ENCODE measurements around the gene TLL1. TPM values are rescaled to one million over a fixed set of nuclear protein-coding genes. Genes with fewer than 3 reads are reported as not detected.

Gene TLL1
- total RNA-seq, 1 donor from 2014 or later = 39.7 TPM

DNA sequence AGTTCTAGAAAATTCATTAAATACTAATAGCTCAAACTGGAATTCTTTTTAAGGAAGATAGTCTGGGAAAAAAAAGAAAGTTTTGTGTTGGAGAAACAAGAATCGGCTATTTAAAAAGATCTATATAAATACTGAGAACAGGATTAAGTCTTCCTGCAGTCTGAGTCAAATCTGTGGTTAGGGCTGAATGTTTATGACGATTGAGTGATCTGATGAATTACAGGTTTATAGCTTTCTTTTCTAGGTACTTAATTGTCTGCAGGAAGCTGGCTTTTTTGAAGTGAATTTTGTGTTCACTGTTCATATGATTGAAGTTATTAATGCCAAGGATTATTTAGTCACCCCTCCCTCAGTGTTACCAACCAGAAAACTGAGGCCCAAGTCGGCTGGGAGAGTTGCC, 42.2 kb downstream of the TLL1 start:
- Mint-ChIP-seq H3K9me3 (ENCODE audit: unreplicated experiment) (no peaks in the 10 kb centered on the region), H3K36me3 (ENCODE audit: unreplicated experiment) (peaks cover 9% of the 10 kb centered on the region), H3K27me3 (ENCODE audit: unreplicated experiment) (no peaks in the 10 kb centered on the region), H3K4me3 (ENCODE audit: unreplicated experiment) (no peak overlapping the region), H3K4me1 (ENCODE audit: unreplicated experiment) (peaks cover 25% of the 10 kb centered on the region), H3K27ac (ENCODE audit: unreplicated experiment) (no peak overlapping the region)
- TF ChIP-seq, protein P1, sequence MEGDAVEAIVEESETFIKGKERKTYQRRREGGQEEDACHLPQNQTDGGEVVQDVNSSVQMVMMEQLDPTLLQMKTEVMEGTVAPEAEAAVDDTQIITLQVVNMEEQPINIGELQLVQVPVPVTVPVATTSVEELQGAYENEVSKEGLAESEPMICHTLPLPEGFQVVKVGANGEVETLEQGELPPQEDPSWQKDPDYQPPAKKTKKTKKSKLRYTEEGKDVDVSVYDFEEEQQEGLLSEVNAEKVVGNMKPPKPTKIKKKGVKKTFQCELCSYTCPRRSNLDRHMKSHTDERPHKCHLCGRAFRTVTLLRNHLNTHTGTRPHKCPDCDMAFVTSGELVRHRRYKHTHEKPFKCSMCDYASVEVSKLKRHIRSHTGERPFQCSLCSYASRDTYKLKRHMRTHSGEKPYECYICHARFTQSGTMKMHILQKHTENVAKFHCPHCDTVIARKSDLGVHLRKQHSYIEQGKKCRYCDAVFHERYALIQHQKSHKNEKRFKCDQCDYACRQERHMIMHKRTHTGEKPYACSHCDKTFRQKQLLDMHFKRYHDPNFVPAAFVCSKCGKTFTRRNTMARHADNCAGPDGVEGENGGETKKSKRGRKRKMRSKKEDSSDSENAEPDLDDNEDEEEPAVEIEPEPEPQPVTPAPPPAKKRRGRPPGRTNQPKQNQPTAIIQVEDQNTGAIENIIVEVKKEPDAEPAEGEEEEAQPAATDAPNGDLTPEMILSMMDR (IDR thresholded peaks at IDR 0.05) = no peak
- no peak for DNase-seq (ENCODE audit: extremely low spot score, unreplicated experiment)

DNA sequence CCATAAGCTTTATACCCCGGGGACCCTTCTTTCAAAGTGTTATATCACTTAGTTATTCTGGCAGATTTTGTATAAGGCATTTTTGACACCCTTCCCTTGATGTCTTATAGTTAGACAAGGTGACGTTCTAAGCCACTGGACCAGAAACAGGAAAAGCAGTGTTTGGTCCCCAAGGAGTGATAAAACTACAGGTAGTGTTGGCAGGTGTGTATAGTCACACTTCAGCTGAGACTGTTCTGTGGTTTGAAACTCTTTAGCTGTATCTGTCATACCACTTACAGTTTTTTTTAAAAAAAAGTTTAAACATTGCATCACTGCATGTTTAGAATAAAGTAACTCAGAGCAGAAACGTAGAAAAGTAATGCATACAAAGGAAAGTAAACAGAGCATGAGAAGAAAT, 48.5 kb downstream of the TLL1 start:
- Mint-ChIP-seq H3K27ac (ENCODE audit: unreplicated experiment) (peak overlapping the region; percentile 63), H3K9me3 (ENCODE audit: unreplicated experiment) (no peaks in the 10 kb centered on the region), H3K27me3 (ENCODE audit: unreplicated experiment) (no peaks in the 10 kb centered on the region), H3K4me1 (ENCODE audit: unreplicated experiment) (peaks cover 18% of the 10 kb centered on the region), H3K4me3 (ENCODE audit: unreplicated experiment) (no peak overlapping the region), H3K36me3 (ENCODE audit: unreplicated experiment) (peaks cover 12% of the 10 kb centered on the region)
- DNase-seq (ENCODE audit: extremely low spot score, unreplicated experiment) = no peak
- TF ChIP-seq, protein P1 (IDR thresholded peaks at IDR 0.05) = no peak

DNA sequence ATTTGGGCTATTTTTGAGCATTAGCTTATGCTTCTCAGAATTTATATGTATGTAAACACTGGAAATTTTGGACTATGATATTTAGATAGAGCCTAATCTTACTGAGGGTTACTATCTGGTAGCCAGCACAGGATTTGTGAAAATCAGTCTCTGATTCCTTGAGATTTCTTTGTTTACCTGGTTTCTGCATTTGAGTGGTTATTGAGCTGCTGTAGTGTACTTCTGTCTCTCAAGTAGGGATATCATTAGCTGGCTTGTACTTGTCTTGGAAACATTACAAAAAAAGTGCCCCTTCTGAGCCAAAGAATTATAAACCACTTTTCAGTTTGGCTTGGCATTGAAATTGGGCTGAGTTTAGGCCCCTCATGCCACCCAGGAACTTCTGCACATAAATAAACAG, 49.7 kb downstream of the TLL1 start:
- no peak overlapping the region for H3K4me3 Mint-ChIP-seq (ENCODE audit: unreplicated experiment)
- H3K27me3 Mint-ChIP-seq (ENCODE audit: unreplicated experiment) = no peaks in the 10 kb centered on the region
- H3K36me3 Mint-ChIP-seq (ENCODE audit: unreplicated experiment) = peaks cover 12% of the 10 kb centered on the region
- peak overlapping the region; percentile 63 for H3K27ac Mint-ChIP-seq (ENCODE audit: unreplicated experiment)
- no peaks in the 10 kb centered on the region for H3K9me3 Mint-ChIP-seq (ENCODE audit: unreplicated experiment)
- TF ChIP-seq, protein P1 (IDR thresholded peaks at IDR 0.05) = no peak
- DNase-seq (ENCODE audit: extremely low spot score, unreplicated experiment) = no peak
- peaks cover 24% of the 10 kb centered on the region for H3K4me1 Mint-ChIP-seq (ENCODE audit: unreplicated experiment)

DNA sequence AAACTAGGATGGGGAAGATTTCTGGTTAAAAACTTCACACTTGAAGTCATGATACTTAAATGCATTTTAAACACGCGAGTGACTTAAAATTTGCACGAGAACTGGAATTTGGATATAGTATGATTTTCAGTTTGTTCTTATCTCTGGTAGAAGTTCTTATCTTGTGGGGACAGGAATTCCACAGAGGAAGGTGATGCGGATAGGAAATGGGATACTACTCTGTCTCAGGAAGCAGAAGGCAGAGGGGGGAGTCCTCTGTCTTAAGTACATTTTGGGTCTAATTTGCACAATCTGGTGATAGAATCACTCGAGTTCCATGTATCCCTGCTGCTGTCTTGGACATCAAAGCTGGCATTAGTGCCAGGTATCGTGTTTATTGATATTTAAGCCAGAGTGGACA, 53.3 kb downstream of the TLL1 start:
- TF ChIP-seq, protein P1 (IDR thresholded peaks at IDR 0.05) = no peak
- no peaks in the 10 kb centered on the region for H3K27me3 Mint-ChIP-seq (ENCODE audit: unreplicated experiment)
- DNase-seq (ENCODE audit: extremely low spot score, unreplicated experiment) = no peak
- no peak overlapping the region for H3K27ac Mint-ChIP-seq (ENCODE audit: unreplicated experiment)
- peaks cover 17% of the 10 kb centered on the region for H3K36me3 Mint-ChIP-seq (ENCODE audit: unreplicated experiment)
- no peaks in the 10 kb centered on the region for H3K9me3 Mint-ChIP-seq (ENCODE audit: unreplicated experiment)
- peaks cover 37% of the 10 kb centered on the region for H3K4me1 Mint-ChIP-seq (ENCODE audit: unreplicated experiment)
- no peak overlapping the region for H3K4me3 Mint-ChIP-seq (ENCODE audit: unreplicated experiment)

DNA sequence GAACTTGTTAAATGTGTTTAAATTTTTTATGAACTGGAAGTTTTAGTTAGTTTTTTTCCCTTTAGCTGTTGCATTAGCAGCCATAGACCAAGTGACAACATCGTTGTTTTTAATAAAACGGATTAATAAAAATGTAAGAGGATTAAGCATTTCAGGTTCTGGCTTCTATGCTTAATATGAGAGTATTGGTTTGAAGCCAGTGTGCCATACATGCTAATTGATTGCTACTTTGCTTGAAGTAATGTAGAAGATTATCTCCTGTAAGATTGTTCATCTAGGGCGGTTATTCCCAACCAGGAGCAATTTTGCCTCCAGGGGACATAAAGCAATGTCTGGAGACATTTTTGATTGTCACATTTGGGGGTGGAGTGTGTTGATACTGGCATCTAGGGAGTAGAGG, 54.3 kb downstream of the TLL1 start:
- DNase-seq (ENCODE audit: extremely low spot score, unreplicated experiment) = no peak
- Mint-ChIP-seq H3K4me3 (ENCODE audit: unreplicated experiment) (no peak overlapping the region), H3K36me3 (ENCODE audit: unreplicated experiment) (peaks cover 17% of the 10 kb centered on the region), H3K27me3 (ENCODE audit: unreplicated experiment) (no peaks in the 10 kb centered on the region), H3K27ac (ENCODE audit: unreplicated experiment) (peak overlapping the region; percentile 67), H3K4me1 (ENCODE audit: unreplicated experiment) (peaks cover 26% of the 10 kb centered on the region), H3K9me3 (ENCODE audit: unreplicated experiment) (no peaks in the 10 kb centered on the region)
- TF ChIP-seq, protein P1 (IDR thresholded peaks at IDR 0.05) = no peak

All from osteocyte (in vitro differentiated cells).